Measurements from ENCODE around the gene PRDM16.

GRCh38 chr1:3163356-3163755, 94.4 kb downstream of the PRDM16 start:
- TF ChIP-seq CTCF (conservative IDR thresholded peaks at IDR 0.05; ENCODE audit: low read length) (no peak), EZH2phosphoT487 (IDR thresholded peaks at IDR 0.05; ENCODE audit: borderline replicate concordance) (no peak)
